Loucy (cell line): ENCODE data around the gene RDH8.

Source experiments
- H2AFZ ChIP-seq: fragments of 200-600 bp; sonication (generic); 2 replicates; pipeline ENCODE4 v1.6.0; 2016; ENCODE audit warnings: antibody characterized with exemption, mild to moderate bottlenecking, low read length, moderate library complexity
- H3F3A ChIP-seq: fragments of 200-600 bp; 2 replicates; pipeline ENCODE4 v1.6.0; 2016; ENCODE audit warnings: antibody characterized with exemption, low read depth, mild to moderate bottlenecking
- H3K27me3 ChIP-seq: fragments of 200-600 bp; sonication (generic); 2 replicates; pipeline ENCODE4 v1.6.1; 2014; ENCODE audit warnings: low read length, mild to moderate bottlenecking; ENCODE audit not compliant: insufficient read depth, poor library complexity, severe bottlenecking
- H3K36me3 ChIP-seq: fragments of 200-600 bp; sonication (generic); 2 replicates; pipeline ENCODE4 v1.6.1; 2016; ENCODE audit warnings: low read length; ENCODE audit not compliant: insufficient read depth
- H3K4me1 ChIP-seq: fragments of 200-600 bp; sonication (generic); 2 replicates; pipeline ENCODE4 v1.5.1; 2014; ENCODE audit warnings: low read length, mild to moderate bottlenecking; ENCODE audit not compliant: insufficient read depth, poor library complexity, severe bottlenecking
- H3K4me2 ChIP-seq: fragments of 200-600 bp; sonication (generic); 2 replicates; pipeline ENCODE4 v1.6.0; 2014; ENCODE audit warnings: antibody characterized with exemption, low read length, low read depth, mild to moderate bottlenecking; ENCODE audit not compliant: poor library complexity, severe bottlenecking
- H3K4me3 ChIP-seq: fragments of 200-600 bp; sonication (generic); 2 replicates; pipeline ENCODE4 v1.5.1; 2014; ENCODE audit warnings: low read length, mild to moderate bottlenecking, mixed read lengths; ENCODE audit not compliant: poor library complexity, severe bottlenecking
- H3K79me2 ChIP-seq: fragments of 200-600 bp; sonication (generic); 2 replicates; pipeline ENCODE4 v1.6.1; 2014; ENCODE audit warnings: low read length; ENCODE audit not compliant: insufficient read depth
- H3K9ac ChIP-seq: fragments of 200-600 bp; sonication (generic); 2 replicates; pipeline ENCODE4 v1.6.0; 2014; ENCODE audit warnings: mild to moderate bottlenecking, low read depth, low read length, moderate library complexity; ENCODE audit not compliant: poor library complexity, severe bottlenecking
- H3K9me2 ChIP-seq: fragments of 200-600 bp; sonication (generic); replicated peaks from 2 replicates; pipeline ENCODE4 v1.6.1; 2016; ENCODE audit warnings: low read depth, low read length, mixed read lengths
- H3K9me3 ChIP-seq: fragments of 200-600 bp; sonication (generic); 2 replicates; pipeline ENCODE4 v1.6.1; 2014; ENCODE audit warnings: mild to moderate bottlenecking, antibody characterized with exemption, low read length, low read depth; ENCODE audit not compliant: insufficient read depth
- H4K20me1 ChIP-seq: fragments of 200-600 bp; sonication (generic); 2 replicates; pipeline ENCODE4 v1.6.0; 2014; ENCODE audit warnings: antibody characterized with exemption, low read length, mild to moderate bottlenecking; ENCODE audit not compliant: insufficient read depth, poor library complexity, severe bottlenecking
- CTCF ChIP-seq: fragments of 200-600 bp; sonication (generic); conservative IDR thresholded peaks from 2 replicates; pipeline ENCODE4 v1.5.1; 2014; ENCODE audit warnings: mild to moderate bottlenecking, antibody characterized with exemption, low read length
- EZH2phosphoT487 ChIP-seq: fragments of 200-600 bp; IDR thresholded peaks from 2 replicates; pipeline ENCODE4 v1.6.1; 2018; ENCODE audit warnings: antibody characterized with exemption, mild to moderate bottlenecking, moderate library complexity, borderline replicate concordance

The RDH8 gene

GRCh38 chr19:10027158-10027997 is 14.1 kb downstream of the RDH8 start:
- H3K36me3 ChIP-seq = no peaks in the 10 kb centered on the region
- H3K9ac ChIP-seq = no peak overlapping the region
- TF ChIP-seq CTCF (peak; percentile 86), EZH2phosphoT487 (no peak)
- no peaks in the 10 kb centered on the region for H4K20me1 ChIP-seq
- H3K79me2 ChIP-seq = no peaks in the 10 kb centered on the region
- H3K4me3 ChIP-seq = peak overlapping the region; percentile 52
- H2AFZ ChIP-seq = peak overlapping the region; percentile 87
- H3K9me3 ChIP-seq = no peaks in the 10 kb centered on the region
- H3K27me3 ChIP-seq = no peaks in the 10 kb centered on the region
- no peaks in the 10 kb centered on the region for H3F3A ChIP-seq
- peak overlapping the region; percentile 61 for H3K4me2 ChIP-seq
- no peaks in the 10 kb centered on the region for H3K9me2 ChIP-seq
- H3K4me1 ChIP-seq = no peaks in the 10 kb centered on the region

- Histone ChIP-seq H3K27me3 (no peaks in the 10 kb centered on the region), H3K4me3 (no peak overlapping the region), H3K4me2 (no peak overlapping the region), H3K36me3 (no peaks in the 10 kb centered on the region), H4K20me1 (no peaks in the 10 kb centered on the region), H3K4me1 (no peaks in the 10 kb centered on the region), H3K9me2 (no peaks in the 10 kb centered on the region), H3F3A (no peaks in the 10 kb centered on the region), H3K79me2 (no peaks in the 10 kb centered on the region), H3K9ac (no peak overlapping the region), H2AFZ (no peak overlapping the region), H3K9me3 (no peaks in the 10 kb centered on the region)
- TF ChIP-seq EZH2phosphoT487 (no peak), CTCF (no peak)
Measured at GRCh38 chr19:10033614-10034013, 20.3 kb downstream of the RDH8 start.

- no peaks in the 10 kb centered on the region for H3K79me2 ChIP-seq
- no peaks in the 10 kb centered on the region for H4K20me1 ChIP-seq
- no peak overlapping the region for H3K4me2 ChIP-seq
Measured at GRCh38 chr19:10036601-10037071, 23.4 kb downstream of the RDH8 start.

More at GRCh38 chr19:10036601-10037071, 23.4 kb downstream of the RDH8 start:
- Histone ChIP-seq H3K4me3 (no peak overlapping the region), H3F3A (no peaks in the 10 kb centered on the region), H2AFZ (no peak overlapping the region), H3K4me1 (no peaks in the 10 kb centered on the region), H3K9ac (no peak overlapping the region), H3K9me2 (no peaks in the 10 kb centered on the region), H3K36me3 (no peaks in the 10 kb centered on the region), H3K9me3 (peaks cover 2% of the 10 kb centered on the region; the same call in 1 of the 2 replicates), H3K27me3 (no peaks in the 10 kb centered on the region)
- no peak for TF ChIP-seq EZH2phosphoT487
